OCI-LY7 (cell line): ENCODE measurements around the gene POLR2I. TPM values are rescaled to one million over a fixed set of nuclear protein-coding genes. Genes with fewer than 3 reads are reported as not detected.

Experiments used
- BruUV-seq: library from RNA; stranded (reverse); fragments of 400-500 nt; replicated peaks from 2 replicates; lab custom pipeline; 2021; lab: Mats Ljungman, UMichigan
- CTCF ChIA-PET: fragments of 300-600 bp; sonication (Branson Sonifier 250); formaldehyde crosslinking; loops from one replicate; lab custom pipeline; 2022; ENCODE audit warnings: antibody characterized with exemption; ENCODE audit not compliant: unreplicated experiment; lab: Charles Lee
- POLR2A ChIA-PET: fragments of 300-600 bp; sonication (Branson Sonifier 250); formaldehyde crosslinking; loops from one replicate; lab custom pipeline; 2022; ENCODE audit warnings: antibody characterized with exemption; lab: Charles Lee
- DNase-seq: peaks from one replicate; pipeline ENCODE4 v3.0.0-alpha.2; 2015; ENCODE audit warnings: low spot score
- H2AFZ ChIP-seq: fragments of 200-600 bp; sonication (generic), shearing (Covaris generic); 2 replicates; pipeline ENCODE4 v1.6.1; 2014; ENCODE audit warnings: mild to moderate bottlenecking, antibody characterized with exemption, low read length, moderate library complexity
- H3K27ac ChIP-seq: fragments of 200-600 bp; sonication (generic); 2 replicates; pipeline ENCODE4 v1.5.1; 2014; ENCODE audit warnings: mixed run types, low read depth, mild to moderate bottlenecking, moderate library complexity, low read length, inconsistent platforms; ENCODE audit not compliant: poor library complexity, severe bottlenecking
- H3K36me3 ChIP-seq: fragments of 200-600 bp; sonication (generic); 2 replicates; pipeline ENCODE4 v1.6.1; 2014; ENCODE audit warnings: mild to moderate bottlenecking, antibody characterized with exemption, low read length, moderate library complexity, mixed read lengths; ENCODE audit not compliant: insufficient read depth
- H3K4me1 ChIP-seq: fragments of 200-600 bp; sonication (generic); 2 replicates; pipeline ENCODE4 v1.5.1; 2014; ENCODE audit warnings: mild to moderate bottlenecking, low read length; ENCODE audit not compliant: insufficient read depth, poor library complexity, severe bottlenecking
- H3K4me2 ChIP-seq: fragments of 200-600 bp; sonication (generic); 2 replicates; pipeline ENCODE4 v1.6.1; 2014; ENCODE audit warnings: mild to moderate bottlenecking, low read length
- H3K4me3 ChIP-seq: fragments of 200-600 bp; sonication (generic); 2 replicates; pipeline ENCODE4 v1.5.1; 2014; ENCODE audit warnings: mild to moderate bottlenecking, low read depth, low read length; ENCODE audit not compliant: poor library complexity, severe bottlenecking
- H3K79me2 ChIP-seq: fragments of 200-600 bp; sonication (generic); 2 replicates; pipeline ENCODE4 v1.6.1; 2016; ENCODE audit warnings: low read depth, mild to moderate bottlenecking, low read length, moderate library complexity, mixed read lengths; ENCODE audit not compliant: insufficient read depth
- H3K9me2 ChIP-seq: fragments of 200-600 bp; sonication (generic); 2 replicates; pipeline ENCODE4 v1.6.1; 2016; ENCODE audit warnings: mild to moderate bottlenecking, low read length, mixed read lengths; ENCODE audit not compliant: insufficient read depth
- H3K9me3 ChIP-seq: fragments of 200-600 bp; sonication (generic); 2 replicates; pipeline ENCODE4 v1.6.1; 2014; ENCODE audit warnings: mild to moderate bottlenecking, mixed run types, low read length, mixed read lengths
- H4K20me1 ChIP-seq: fragments of 200-600 bp; sonication (generic); 2 replicates; pipeline ENCODE4 v1.6.1; 2014; ENCODE audit warnings: mild to moderate bottlenecking, antibody characterized with exemption, low read length, moderate library complexity, mixed read lengths; ENCODE audit not compliant: insufficient read depth
- EZH2phosphoT487 ChIP-seq: fragments of 200-600 bp; sonication (generic); IDR thresholded peaks from 2 replicates; pipeline ENCODE4 v1.6.1; 2018; ENCODE audit warnings: low read depth, borderline replicate concordance, mild to moderate bottlenecking, mixed run types, antibody characterized with exemption, low read length, moderate library complexity, mixed read lengths
- intact Hi-C: fragments of 100-400 bp; cut with micrococcal nuclease; formaldehyde crosslinking; loops from one replicate; pipeline ENCODE4 v1.10.0; 2022; ENCODE audit not compliant: unreplicated experiment
- total RNA-seq, 2 experiments: library from RNA; depleted of rRNA in 1 of 2; stranded (reverse); fragments of >200 nt in 1 of 2; shearing (Covaris generic) in 1 of 2; gene quantifications; 2 replicates each; pipeline ENCODE4 v1.2.3, GENCODE V29; 2014 to 2022
- TF ChIP-seq, protein P1 (sequence below): fragments of 200-600 bp; sonication (generic); conservative IDR thresholded peaks from 2 replicates; pipeline ENCODE4 v1.5.1; 2014; ENCODE audit warnings: mild to moderate bottlenecking, antibody characterized with exemption, low read length, moderate library complexity, mixed read lengths

The POLR2I gene
- total RNA-seq, 2 experiments from 2014 or later = 78.6 to 151 TPM

DNA sequence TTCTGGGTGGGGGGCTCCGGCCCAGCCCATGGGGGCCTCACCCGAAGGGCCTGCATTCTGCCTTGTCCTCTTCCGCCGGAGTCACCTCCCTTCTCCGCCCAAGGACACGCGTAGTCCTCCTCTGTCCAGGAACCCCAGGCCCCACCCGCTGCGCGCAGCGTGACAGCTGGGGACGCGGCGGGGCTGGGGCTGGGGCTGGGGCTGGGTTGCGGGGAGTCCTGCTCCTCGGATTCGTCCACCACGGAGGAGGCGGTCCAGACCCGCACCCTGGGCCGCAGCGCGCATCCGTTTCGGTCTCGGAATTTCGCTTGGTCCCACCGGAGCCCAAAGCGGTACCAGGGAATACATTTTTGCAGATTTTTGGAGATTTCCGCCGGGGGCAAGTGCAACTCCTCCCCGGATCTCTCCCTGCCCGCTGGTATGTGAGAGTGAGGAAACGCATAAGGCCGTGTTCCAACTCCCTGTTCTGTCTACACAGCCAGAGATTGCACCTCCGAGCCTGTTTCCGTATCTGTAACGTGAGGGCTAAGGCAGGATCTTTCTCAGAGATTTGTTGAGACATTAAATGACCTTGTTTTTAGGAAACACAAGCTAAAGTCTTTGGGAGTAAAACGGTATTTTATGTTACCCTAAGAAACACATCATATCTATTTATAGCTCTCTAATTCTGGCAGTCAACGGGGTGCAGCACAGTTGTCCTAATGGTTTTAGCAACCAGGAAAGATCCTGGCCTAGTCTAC lies 37.8 kb upstream of the POLR2I start, which contains the start of gene COX7A1:
COX7A1 (minus strand) TSS at position 96 of the 740 bp plus-strand sequence; CDS start at position 56, 40 bp downstream.
- ChIA-PET CTCF (no interaction called here), POLR2A (no interaction called here)
- H3K79me2 ChIP-seq = no peaks in the 10 kb centered on the region
- H3K9me2 ChIP-seq = no peaks in the 10 kb centered on the region
- DNase-seq = no peak
- H4K20me1 ChIP-seq = no peaks in the 10 kb centered on the region
- H3K4me1 ChIP-seq = no peaks in the 10 kb centered on the region
- no TSS peak for BruUV-seq
- peaks cover 32% of the 10 kb centered on the region; the same call in 1 of the 2 replicates for H3K36me3 ChIP-seq
- no peak within 1 kb of the TSS for H3K4me2 ChIP-seq
- H3K9me3 ChIP-seq = no peaks in the 10 kb centered on the region
- no peak within 1 kb of the TSS for H3K4me3 ChIP-seq
- intact Hi-C loops = no loop called here
- no peak within 1 kb of the TSS for H2AFZ ChIP-seq
- H3K27ac ChIP-seq = no peak within 1 kb of the TSS
- TF ChIP-seq, protein P1, sequence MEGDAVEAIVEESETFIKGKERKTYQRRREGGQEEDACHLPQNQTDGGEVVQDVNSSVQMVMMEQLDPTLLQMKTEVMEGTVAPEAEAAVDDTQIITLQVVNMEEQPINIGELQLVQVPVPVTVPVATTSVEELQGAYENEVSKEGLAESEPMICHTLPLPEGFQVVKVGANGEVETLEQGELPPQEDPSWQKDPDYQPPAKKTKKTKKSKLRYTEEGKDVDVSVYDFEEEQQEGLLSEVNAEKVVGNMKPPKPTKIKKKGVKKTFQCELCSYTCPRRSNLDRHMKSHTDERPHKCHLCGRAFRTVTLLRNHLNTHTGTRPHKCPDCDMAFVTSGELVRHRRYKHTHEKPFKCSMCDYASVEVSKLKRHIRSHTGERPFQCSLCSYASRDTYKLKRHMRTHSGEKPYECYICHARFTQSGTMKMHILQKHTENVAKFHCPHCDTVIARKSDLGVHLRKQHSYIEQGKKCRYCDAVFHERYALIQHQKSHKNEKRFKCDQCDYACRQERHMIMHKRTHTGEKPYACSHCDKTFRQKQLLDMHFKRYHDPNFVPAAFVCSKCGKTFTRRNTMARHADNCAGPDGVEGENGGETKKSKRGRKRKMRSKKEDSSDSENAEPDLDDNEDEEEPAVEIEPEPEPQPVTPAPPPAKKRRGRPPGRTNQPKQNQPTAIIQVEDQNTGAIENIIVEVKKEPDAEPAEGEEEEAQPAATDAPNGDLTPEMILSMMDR = no peak
- no peak for TF ChIP-seq EZH2phosphoT487

DNA sequence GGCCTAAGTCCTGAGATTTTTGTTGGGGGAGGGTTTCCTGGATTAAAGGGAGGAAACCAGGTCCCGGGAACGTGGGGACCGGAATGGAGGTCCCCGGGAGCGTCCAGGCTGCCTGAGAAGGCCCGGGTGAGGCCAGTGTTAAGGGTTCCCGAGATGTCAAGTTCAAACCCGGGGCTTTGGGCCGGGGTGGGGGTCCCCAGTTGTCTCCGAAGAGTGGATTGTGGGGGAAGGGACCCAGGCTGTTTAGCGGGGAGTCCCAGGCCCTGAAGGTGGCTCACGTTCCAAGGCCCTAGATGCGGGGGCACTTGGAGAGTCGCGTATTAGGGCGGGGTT lies 37.3 kb upstream of the POLR2I start:
- Histone ChIP-seq H4K20me1 (no peaks in the 10 kb centered on the region), H3K36me3 (peaks cover 35% of the 10 kb centered on the region), H3K27ac (no peak overlapping the region), H3K9me2 (no peaks in the 10 kb centered on the region), H2AFZ (no peak overlapping the region), H3K4me3 (no peak overlapping the region), H3K4me1 (no peaks in the 10 kb centered on the region), H3K9me3 (no peaks in the 10 kb centered on the region), H3K79me2 (no peaks in the 10 kb centered on the region), H3K4me2 (no peak overlapping the region)
- POLR2A ChIA-PET = no interaction called here
- no peak for DNase-seq
- intact Hi-C loops = no loop called here
- CTCF ChIA-PET = no interaction called here
- TF ChIP-seq EZH2phosphoT487 = no peak
- TF ChIP-seq, protein P1 = no peak
- no TSS peak for BruUV-seq
